Fibroblast of skin of left quadriceps (primary cell): ENCODE results near the gene LSMEM2.
"Not testable (repeated sequence)": the region's sequence is repeated elsewhere in the genome, so short reads cannot be mapped to it uniquely, and the experiment has no call there.

ENCODE experiments used
- DNase-seq, 2 experiments: peaks; one replicate each; pipeline ENCODE4 v3.0.0-alpha.2; 2013; ENCODE audit warnings: low read depth in 2 of 2

The LSMEM2 gene

DNA sequence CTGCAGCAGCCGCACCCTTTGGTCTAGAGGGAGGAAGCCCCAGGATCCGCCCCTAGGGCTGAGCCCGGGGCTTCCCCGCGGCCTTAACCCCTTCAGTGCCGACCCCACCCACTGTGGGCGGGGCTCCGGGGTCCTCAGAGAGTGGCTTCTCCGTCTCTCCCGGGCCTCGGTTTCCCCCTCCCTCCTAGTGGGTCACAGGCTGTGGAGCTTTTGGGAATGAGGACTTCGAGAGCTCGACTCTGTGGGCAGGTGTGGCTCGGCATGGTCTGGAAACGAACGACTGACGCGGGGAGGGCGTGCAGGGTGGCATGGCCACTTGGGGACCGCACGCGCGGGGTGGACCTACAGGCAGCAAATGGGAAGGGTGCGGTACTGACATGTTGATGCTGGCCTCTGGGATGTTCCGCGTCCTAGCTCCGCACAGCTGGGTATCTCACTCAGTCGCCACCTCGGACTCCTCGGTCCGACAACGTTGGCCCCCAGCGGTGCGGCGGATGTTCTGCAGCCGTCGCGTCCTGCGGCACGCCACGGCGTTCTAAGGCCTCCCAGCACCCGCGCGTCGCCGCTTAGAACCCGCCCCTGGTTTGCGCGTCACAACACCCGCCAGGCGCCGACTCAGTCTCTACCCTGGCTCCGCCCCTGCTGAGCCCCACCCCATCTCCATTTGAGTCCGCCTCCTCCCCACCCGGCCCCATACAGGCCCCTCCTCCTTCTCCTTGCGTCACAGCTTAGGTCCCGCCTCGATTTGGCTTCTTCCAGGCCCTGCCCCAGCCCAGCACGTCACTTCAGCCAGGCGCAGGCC is 20.1 kb downstream of the LSMEM2 start, which contains the start of the genes HYAL3 and NAA80:
Gene HYAL3 (minus strand): TSS at position 570 of the 802 bp plus-strand sequence. CDS start 3,803 bp downstream, outside the sequence.
Gene NAA80 (minus strand): TSS at position 570 of the 802 bp plus-strand sequence. CDS start 1,942 bp downstream, outside the sequence.
- DNase-seq: peak; percentile 98 to 99

DNA sequence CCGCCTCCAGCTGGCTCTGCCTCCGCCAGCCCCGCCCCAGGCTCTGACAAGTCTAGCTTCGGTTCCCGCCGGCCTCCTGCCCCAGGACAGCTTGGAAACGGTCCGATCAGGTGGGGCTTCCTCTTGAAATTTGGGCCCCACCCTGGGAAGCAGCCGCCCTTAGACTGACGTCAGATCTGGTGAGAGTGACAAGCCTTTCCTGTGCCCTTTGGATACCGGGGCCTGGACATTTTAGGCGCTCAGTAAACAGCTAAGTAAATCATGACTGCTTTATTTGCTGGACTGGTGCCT is 20.7 kb downstream of the LSMEM2 start:
- DNase-seq: no peak

DNA sequence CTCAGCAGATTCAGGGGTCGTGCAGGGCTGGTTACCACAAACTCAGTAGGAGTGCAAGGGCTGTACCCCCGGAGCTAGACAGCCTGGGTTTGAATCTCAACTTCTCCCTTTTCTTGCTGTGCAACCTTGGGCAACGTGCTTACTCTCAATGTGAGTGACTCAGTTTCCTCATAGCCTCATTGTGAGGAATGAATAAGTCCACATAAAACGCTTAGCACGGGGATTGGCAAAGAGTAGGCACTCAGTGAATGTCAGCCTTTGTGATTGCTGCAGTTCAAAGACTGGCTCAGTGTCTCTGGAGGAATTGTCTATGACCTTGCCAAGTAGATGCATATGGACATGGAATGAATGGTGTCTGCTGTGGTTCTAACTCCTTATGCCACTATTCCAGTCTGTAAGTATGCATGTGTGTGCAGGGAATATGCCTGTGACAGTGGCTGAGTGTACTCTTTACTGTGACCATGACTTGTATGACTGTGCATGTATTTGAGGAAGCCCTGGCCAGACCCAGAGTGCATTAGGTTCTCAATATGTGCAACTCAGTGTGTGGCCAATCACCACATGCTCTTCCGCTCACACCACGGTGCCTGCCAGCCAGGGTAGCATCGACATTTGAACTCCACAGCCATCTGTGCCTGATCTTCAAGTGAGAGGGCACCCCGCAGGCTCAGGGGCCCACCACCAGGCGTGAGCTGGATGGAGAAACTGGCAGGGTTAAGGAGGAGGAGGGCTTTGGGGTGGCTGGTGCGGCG is 21.2 kb downstream of the LSMEM2 start:
- peak in 1 of 2 experiments; percentile 6 for DNase-seq

DNA sequence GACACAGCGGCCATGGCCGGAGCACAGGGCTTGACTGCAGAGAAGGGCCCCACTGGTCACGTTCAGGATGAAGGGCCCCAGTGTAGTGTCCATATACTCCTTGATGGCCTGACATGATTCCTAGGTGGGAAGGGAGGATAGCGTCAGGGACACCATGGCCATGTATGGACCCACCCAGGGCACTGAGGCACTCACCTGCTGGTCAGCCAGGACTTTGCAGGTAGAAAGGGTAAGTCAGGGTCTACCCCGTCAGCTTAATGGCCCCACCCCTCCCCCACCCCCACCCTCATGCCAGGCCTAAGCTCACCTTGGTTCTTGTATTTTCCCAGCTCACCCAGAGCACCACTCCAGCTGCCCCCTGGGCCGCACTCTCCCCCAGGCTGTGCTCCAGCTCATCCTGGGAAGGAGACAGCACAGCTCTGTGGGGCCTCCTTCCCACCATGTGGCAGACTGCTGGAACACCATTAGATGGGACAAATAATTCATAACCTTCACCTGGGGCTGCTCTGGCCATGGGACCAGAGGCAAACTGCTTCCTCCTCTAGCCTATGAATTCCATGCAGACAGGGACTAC is 21.9 kb downstream of the LSMEM2 start:
- no peak for DNase-seq

DNA sequence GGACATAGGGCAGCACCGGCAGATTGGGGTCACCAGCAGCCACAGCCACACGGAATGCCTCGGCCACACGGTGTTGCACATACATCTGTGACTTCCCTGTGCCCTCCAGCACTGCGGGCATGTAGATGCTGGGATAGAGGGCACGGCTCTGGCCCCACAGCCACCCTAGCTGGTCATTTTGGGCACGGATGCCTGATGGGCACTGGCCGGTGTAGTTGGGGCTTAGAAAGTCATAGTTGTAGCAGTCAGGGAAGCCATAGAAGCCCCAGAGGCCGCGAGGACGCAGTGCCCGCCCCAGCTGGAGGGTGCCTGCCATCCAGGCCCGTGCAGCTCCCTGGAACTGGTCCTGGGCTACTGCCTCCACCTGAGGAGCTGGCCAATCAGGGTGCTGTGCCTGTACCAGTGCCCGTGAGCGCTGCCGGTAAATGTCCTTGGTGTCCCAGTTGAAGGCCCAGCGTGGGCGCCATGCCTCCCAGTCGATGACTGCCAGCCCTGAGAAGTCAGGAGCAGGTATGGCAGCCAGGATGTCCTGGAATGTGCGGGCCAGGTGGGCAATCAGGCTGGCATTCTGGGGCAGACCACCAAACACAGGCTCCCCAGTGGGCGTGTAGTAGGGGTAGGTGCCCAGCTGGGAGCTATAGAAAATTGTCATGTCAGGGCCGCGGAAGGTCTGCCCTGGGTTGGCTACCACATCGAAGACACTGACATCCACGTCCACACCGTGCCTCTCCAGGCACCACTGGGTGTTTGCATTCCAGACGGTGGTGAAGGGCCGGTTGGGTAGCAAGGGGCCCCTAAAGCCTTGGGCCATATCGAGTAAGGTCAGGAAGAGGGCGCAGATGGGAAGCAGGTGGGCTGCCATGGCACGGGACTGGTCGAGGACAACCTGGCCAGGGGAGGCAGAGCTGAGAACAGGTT is 23.5 kb downstream of the LSMEM2 start:
- DNase-seq: no peak

DNA sequence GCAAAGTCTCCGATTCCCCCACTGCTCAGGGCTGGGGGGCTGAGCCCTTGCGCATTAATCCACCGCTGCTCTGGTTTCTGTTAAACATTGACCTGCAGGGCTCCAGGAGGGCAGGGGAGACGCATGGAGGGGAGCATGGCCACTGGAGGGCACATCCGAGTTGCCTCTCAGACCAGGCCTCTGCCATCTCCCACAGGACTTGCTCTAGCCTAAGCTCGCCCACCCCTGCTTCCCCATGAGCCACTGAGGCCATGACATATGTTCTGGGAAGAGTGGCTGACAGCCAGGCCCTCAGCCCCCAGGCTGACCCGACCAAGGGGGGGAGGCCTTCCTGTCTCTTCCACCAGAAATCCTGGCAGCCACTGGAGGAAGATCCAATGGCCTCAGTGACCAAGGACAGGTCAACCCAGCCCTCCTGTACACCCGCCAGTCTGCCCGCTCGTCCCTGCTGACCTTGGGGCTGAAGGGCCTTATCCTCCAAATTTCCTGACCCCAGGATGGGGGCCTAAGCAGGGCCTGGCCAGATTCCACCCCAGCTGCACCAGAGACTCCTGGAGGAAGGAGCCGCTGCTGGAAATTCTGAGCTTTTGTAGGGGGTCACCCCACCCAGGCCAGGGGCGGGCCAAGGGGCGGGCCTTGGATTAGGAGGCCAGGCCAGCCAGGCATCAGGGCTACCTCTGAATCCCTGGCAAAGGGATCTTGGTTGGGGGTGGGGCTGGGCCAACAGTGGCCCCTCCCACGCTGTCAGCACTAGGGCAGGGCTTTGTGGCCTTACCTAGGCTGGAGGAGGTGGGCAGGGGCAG is 24.3 kb downstream of the LSMEM2 start, which contains the start of gene HYAL1:
Gene HYAL1 (minus strand): TSS at position 562 of the 803 bp plus-strand sequence. CDS start 618 bp downstream, outside the sequence.
- DNase-seq: no peak

DNA sequence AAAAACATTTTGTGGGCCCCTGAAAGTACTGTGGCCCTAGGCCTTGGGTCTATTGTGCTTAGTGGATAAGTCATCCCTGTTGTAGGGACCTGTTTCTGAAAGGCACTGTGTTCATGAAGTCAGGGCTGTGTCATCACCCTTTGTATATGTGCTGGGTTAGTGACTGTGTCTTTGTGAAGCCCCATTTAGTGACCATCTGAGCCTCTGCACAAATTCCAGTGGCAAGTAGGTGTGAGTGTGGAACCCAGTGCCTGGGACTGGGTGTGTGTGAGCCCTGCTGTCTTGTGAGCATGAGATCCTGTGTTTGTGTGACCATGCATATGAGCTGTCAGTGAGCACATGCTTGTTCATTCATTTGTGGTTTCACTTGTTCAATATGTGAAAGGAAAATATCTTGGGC is 25.7 kb downstream of the LSMEM2 start:
- DNase-seq: no peak

DNA sequence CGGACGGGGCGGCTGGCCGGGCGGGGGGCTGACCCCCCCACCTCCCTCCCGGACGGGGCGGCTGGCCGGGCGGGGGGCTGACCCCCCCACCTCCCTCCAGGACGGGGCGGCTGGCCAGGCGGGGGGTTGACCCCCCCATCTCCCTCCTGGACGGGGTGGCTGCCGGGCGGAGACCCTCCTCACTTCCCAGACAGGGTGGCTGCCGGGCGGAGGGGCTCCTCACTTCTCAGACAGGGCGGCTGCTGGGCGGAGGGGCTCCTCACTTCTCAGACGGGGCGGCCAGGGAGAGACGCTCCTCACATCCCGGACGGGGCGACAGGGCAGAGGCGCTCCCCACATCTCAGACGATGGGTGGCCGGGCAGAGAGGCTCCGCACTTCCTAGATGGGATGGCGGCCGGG is 33.2 kb downstream of the LSMEM2 start:
- DNase-seq: not testable (repeated sequence)

DNA sequence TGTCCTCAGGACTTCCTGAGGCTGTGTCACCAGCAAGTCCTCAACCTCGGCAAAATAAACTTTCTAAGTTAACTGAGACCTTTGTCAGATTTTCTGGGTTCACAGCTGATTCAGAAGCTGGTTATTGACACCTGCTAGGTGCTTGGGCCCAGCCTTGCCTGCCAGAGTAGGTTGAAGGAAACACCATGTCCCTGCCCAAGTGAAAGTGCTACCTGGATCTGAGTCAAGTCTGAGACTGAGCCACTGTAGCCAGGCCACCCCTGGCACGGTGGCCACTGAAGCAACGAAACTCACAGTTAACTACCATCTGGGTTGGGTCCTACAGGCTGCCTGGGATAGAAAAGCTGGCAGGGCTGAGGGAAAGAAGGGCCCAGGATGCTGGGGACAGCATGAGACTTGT is 35.5 kb downstream of the LSMEM2 start:
- DNase-seq: no peak

DNA sequence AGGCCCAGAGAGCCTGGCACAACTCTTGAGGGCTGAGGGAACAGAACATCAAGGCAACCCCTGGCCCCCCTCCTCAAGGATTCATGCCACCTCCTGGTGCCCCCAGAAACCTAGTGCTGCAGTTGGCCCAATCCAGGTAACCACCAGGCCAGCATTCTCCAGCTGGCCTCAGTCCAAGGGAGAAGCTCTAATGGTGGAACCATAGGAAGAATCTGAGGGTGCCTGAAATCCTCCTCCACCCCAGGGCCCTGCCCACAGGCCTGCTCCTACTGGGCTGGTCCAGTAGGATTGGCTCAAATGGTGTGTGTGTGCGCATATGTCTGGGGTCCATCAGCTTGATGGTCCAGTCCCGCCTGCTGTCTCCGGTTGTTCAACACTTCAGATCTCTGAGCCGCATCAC is 35.9 kb downstream of the LSMEM2 start:
- no peak for DNase-seq

DNA sequence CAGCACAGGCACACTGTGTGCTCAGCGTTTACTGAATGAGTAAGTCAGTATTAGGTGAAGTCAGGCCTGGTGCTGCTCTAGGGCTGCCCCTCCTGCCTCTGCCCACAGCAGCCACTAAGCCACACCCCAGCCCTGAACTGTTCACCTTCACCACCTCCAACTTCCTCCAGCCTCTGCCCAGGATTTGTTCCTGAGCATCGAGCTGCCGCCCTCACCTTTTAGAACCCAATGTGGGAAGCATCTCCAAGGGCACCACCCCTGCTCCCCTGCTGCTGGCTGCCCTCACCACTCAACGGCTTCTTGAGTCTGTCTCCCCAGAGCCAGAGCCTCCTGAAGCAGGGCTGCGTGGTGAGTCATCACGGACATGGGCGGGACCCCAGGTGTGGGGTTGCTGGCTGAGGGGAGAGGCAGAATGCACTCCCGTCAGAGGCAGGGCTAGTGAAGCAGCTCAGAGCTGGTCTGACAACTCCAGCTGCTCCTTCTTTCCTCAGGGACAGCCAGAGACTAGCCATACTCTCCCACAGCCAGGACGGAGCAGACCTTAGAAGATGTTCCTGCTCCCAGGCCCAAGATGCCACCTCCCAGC is 37.9 kb downstream of the LSMEM2 start:
- no peak for DNase-seq

DNA sequence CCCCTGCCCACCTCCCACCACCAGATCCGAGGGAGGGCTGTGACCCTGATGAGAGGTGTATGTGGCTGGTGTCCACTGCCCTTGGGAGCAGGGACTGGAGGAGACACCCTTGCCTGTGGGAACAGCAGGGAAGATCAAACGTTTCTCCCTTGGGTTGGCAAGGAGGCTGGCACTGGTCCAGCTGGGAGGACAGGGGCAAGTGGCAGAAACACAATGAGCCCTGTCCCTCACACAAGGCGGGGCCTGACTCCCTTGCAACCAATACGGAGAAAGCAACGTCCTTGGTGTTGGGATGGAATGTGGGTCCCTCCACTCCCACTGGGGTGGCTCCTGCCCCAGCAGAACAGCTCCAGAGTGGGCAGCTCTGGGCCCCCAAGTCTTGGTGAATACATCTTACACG is 38.4 kb downstream of the LSMEM2 start:
- no peak for DNase-seq

DNA sequence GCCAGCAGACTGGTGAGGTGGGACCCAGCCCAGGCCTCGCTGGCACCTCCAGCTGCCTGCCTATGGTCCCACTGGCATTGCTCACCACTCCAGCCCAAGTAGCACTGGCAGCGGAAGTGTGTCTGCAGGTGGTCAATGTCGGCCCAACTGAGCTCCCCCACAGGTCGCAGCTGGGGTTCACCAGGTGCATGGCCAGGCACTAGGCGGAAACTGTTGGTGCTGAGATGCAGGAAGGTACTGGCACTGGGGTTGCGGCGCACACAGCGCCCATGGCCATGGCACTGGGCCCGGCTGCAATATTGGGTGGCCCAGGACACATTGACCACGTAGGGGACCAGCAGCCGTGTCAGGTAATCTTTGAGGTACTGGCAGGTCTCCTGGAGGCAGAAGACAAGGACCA is 39.3 kb downstream of the LSMEM2 start:
- no peak for DNase-seq

DNA sequence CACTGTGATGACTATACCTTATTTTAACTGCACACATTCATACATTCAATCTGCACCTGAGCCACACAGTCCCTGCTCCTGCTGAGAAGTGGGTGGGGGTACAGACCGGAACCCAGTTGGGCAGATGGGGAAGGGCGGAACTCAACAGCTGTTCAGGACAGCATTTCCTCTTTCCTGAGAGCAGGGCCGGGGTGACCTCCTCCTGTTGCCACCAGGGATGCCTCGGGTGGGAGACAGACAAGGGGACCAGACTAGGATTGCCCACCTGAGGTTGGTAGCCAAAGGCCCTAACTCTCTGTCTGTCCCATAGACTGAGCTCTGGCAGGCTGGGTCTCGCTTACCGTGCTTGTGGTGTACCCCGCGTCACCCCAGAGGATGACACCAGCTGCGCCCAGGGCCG is 39.7 kb downstream of the LSMEM2 start:
- no peak for DNase-seq

DNA sequence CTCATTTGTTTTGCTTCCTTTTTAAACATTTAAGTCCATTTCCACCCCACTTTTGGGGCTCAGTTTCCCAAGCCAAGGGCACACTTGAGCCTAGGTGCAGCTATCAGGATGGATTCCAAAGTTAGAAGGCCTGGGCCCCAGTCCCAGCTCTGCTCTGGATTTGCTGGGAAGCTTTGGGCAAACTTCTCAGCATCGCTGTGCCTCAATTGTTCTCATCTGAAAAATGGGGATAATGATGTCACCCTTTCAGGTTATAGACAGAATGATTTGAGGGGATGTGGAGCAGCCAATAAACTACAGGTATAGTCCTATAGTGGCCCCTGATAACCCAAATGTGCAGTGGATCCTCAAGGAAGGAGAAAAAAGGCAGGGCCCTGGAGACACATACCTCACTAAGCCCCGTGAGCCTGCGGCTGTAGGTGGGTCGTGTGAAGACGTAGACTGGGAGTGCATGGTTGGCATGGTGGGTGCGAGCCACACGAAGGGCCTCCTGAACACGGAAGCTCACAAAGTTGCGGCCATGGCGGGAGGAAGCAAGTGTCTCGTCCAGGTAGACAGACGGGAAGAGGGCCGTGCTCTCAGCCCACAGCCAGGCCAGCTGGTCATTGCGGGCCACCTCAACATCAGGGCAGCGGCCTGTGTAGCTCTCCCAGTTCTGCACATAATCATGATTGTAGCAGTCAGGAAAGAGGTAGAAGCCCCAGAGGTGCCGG is 40.5 kb downstream of the LSMEM2 start:
- no peak for DNase-seq

DNA sequence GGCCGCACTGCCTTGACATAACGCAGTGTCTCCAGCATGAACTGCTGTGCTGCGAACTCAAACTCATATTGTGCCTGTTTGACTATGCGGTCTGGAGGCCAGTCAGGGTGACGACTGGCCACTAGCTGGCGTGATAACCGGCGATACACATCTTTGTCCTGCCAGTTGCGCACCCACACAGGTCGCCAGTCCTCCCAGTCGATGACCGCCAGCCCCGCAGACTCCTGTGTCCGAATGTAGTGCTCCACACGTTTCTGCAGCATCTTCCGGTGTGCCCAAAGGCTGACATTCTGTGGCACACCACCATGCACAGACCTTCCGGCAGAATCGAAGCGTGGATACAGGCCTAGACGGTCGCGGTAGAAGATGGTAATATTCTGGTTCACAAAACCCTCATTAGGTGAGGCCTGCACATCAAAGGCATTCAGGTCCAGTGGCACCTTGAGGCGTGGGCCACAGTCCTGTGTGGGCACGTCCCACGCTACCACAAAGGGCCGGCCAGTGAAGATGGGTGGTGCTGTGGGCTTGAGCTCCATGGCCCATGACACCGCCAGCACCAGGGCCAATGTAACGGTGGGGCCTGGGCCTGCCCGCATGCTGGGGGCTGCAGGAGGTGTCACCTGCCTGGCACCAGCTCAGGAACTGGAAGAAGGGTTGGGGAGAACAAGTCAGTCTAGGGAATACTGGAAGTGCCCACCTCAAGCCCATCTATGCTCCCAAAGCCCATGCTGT is 41.2 kb downstream of the LSMEM2 start:
- no peak for DNase-seq

DNA sequence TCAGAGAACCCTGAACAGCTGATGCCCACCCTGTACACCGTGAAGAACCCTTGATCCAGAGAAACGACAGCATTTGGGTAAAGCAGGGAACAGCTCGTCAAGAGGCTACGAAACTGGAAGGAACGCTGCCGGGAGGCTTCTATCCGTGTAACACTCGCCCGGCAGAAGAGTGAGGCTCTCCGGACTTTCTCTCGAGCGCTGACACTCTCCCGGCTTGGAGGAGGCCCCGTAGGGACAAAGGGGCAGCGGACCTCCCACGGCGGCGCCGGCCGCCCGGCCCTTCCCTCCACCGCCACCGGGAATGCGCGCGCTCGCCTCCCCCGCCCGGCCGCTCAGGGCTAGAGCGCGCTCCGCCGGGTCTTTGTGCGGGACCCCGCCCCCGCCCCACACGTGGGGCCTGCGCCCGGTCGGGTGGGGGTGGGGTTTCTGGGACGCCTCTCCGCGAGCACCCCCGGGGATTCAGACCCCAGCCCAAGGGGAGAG is 42.0 kb downstream of the LSMEM2 start:
- no peak for DNase-seq

DNA sequence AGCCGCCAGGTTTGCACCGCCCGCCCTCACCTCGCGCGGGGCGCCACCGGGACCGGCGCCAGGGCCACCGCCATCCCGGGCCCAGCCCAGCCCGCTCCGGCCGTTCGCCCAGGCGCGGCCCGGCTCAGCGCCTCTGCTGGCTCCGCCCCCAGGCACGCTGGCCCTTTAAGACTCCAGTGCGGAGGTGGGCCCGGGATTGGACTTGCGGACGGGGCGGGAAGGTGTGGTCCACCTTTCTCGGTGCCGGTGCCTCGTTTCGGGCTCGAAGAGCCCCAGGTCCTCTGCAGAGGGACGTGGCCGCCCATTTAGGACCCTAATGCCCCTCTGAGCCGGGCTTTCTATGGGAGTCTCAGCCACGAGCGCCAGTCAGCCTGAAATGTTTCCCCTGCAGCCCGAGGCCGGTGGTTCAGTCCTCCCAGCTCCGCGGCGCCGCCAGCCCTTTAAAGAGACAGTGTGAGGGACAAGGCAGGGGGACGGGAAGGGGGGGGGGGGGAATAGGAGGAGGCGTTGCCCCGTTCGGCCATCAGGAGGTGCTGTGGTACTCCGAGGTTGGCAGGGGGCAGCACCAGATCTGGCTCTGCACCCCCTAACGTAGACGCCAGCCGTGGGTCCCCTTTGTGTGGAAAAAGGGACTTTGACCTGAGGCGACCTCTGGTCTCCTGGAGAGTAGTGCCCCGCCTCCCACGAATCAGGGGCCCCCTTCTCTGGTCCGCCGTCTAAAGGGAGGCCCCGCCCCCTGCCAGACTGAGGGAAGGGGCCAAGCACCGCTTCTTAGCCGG is 42.6 kb downstream of the LSMEM2 start:
- DNase-seq: peak; percentile 75 to 78
